NB4 (cell line): ENCODE data around the gene B3GLCT.

Experiments used
- MYC ChIP-seq: IDR thresholded peaks from 2 replicates; pipeline ENCODE4 v1.6.1; 2011; ENCODE audit warnings: low read depth, low read length
- POLR2A ChIP-seq: IDR thresholded peaks from 2 replicates; pipeline ENCODE4 v1.6.1; 2011; ENCODE audit warnings: mild to moderate bottlenecking; ENCODE audit not compliant: insufficient read length; ENCODE audit errors: extremely low read depth
- TF ChIP-seq, protein P1 (sequence below): IDR thresholded peaks from one replicate; pipeline ENCODE4 v1.5.1; 2012; ENCODE audit warnings: low read depth, low read length
- TF ChIP-seq, protein P2 (sequence below): IDR thresholded peaks from 2 replicates; pipeline ENCODE4 v1.6.1; 2011; ENCODE audit warnings: low read depth, low read length

DNA sequence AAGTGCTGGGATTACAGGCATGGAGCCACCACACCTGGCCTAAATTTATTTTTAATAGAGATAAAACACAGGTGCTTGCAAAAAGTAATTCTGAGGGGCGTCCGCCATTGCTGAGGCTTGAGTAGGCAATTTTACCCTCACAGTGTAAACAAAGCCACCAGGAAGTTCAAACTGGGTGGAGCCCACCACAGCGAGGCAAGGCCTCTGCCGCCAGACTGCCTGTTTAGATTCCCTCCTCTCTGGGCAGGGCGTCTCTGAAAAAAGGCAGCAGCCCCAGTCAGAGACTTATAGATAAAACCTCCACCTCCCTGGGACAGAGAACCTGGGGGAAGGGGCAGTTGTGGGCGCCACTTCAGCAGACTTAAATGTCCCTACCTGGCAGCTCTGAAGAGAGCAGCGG lies 50.7 kb downstream of the B3GLCT start:
- TF ChIP-seq, protein P1, sequence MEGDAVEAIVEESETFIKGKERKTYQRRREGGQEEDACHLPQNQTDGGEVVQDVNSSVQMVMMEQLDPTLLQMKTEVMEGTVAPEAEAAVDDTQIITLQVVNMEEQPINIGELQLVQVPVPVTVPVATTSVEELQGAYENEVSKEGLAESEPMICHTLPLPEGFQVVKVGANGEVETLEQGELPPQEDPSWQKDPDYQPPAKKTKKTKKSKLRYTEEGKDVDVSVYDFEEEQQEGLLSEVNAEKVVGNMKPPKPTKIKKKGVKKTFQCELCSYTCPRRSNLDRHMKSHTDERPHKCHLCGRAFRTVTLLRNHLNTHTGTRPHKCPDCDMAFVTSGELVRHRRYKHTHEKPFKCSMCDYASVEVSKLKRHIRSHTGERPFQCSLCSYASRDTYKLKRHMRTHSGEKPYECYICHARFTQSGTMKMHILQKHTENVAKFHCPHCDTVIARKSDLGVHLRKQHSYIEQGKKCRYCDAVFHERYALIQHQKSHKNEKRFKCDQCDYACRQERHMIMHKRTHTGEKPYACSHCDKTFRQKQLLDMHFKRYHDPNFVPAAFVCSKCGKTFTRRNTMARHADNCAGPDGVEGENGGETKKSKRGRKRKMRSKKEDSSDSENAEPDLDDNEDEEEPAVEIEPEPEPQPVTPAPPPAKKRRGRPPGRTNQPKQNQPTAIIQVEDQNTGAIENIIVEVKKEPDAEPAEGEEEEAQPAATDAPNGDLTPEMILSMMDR, result no peak
- TF ChIP-seq POLR2A (no peak), MYC (no peak)
- TF ChIP-seq, protein P2, sequence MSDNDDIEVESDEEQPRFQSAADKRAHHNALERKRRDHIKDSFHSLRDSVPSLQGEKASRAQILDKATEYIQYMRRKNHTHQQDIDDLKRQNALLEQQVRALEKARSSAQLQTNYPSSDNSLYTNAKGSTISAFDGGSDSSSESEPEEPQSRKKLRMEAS, result no peak
